ENCODE data around the gene IMPDH2.

- TF ChIP-seq CTCF (conservative IDR thresholded peaks at IDR 0.05; ENCODE audit: low read depth in 2 of 2): no peak
- no peak for TF ChIP-seq EZH2 (IDR thresholded peaks at IDR 0.05; ENCODE audit: low read depth, unreplicated experiment)
- TF ChIP-seq POLR2AphosphoS5 (IDR thresholded peaks at IDR 0.05; ENCODE audit: low read depth): no peak
- no peak for TF ChIP-seq REST (IDR thresholded peaks at IDR 0.05; ENCODE audit: unreplicated experiment)
- no peak for TF ChIP-seq CREB1 (CRISPR knock-in tag; IDR thresholded peaks at IDR 0.05; ENCODE audit: low read depth)
- TF ChIP-seq EZH2phosphoT487 (IDR thresholded peaks at IDR 0.05; ENCODE audit: unreplicated experiment): no peak
- no peak for TF ChIP-seq JUNB (IDR thresholded peaks at IDR 0.05; ENCODE audit: unreplicated experiment)
- no peak for TF ChIP-seq ETS1 (IDR thresholded peaks at IDR 0.05)
- TF ChIP-seq STAT1 (IDR thresholded peaks at IDR 0.05; ENCODE audit: unreplicated experiment): no peak
- no peak for TF ChIP-seq ZNF331 (CRISPR knock-in tag; IDR thresholded peaks at IDR 0.05; ENCODE audit: low read depth)
- TF ChIP-seq NANOG (IDR thresholded peaks at IDR 0.05; ENCODE audit: borderline replicate concordance): no peak
Measured at GRCh38 chr3:49027634-49028033, 1.6 kb downstream of the IMPDH2 start.
